G401 (cell line): ENCODE measurements around the gene CCT2. TPM values are rescaled to one million over a fixed set of nuclear protein-coding genes. Genes with fewer than 3 reads are reported as not detected.

ENCODE experiments used
- DNase-seq: peaks from one replicate; pipeline ENCODE4 v3.0.0-alpha.2; 2015; ENCODE audit warnings: low spot score
- in situ Hi-C: cut with HindIII; loops from 2 replicates; pipeline ENCODE4 v1.10.0; 2016; ENCODE audit warnings: low sequenced_read_pairs, mixed read lengths
- total RNA-seq: library from RNA; depleted of rRNA; stranded (reverse); fragments of >200 nt; shearing (Covaris generic); gene quantifications from 2 replicates; pipeline ENCODE4 v1.2.3, GENCODE V29; 2014; rRNA removed

The CCT2 gene
- total RNA-seq: 363 and 440 TPM in 2 replicates

- in situ Hi-C loops: no loop called here
- DNase-seq: peak; percentile 97
Measured at GRCh38 chr12:69585189-69586062, at the start of gene CCT2. Gene CCT2, plus strand, starts transcription at chr12:69585459. Its CDS starts 63 bp downstream, at chr12:69585522.

GRCh38 chr12:69540987-69541386 is 44.3 kb upstream of the CCT2 start:
- in situ Hi-C loops: no loop called here
- DNase-seq: no peak

- no peak for DNase-seq
- in situ Hi-C loops: no loop called here
Measured at GRCh38 chr12:69544087-69544486, 41.2 kb upstream of the CCT2 start.

- DNase-seq: no peak
- in situ Hi-C loops: no loop called here
Measured at GRCh38 chr12:69545081-69545480, 40.2 kb upstream of the CCT2 start.

- DNase-seq: no peak
- in situ Hi-C loops: no loop called here
Measured at GRCh38 chr12:69546693-69547438, 38.4 kb upstream of the CCT2 start.

- in situ Hi-C loops: no loop called here
- no peak for DNase-seq
Measured at GRCh38 chr12:69548687-69549086, 36.6 kb upstream of the CCT2 start.

GRCh38 chr12:69550569-69551350 is 34.5 kb upstream of the CCT2 start:
- in situ Hi-C loops: no loop called here
- DNase-seq: no peak

- in situ Hi-C loops: no loop called here
- DNase-seq: peak; percentile 67
Measured at GRCh38 chr12:69553628-69554248, 31.5 kb upstream of the CCT2 start.

- DNase-seq: no peak
- in situ Hi-C loops: no loop called here
Measured at GRCh38 chr12:69555461-69555860, 29.8 kb upstream of the CCT2 start.

GRCh38 chr12:69556383-69556782 is 28.9 kb upstream of the CCT2 start:
- no peak for DNase-seq
- in situ Hi-C loops: no loop called here

GRCh38 chr12:69563166-69563762 is 22.0 kb upstream of the CCT2 start:
- in situ Hi-C loops: no loop called here

GRCh38 chr12:69566603-69567002 is 18.7 kb upstream of the CCT2 start:
- no peak for DNase-seq
- in situ Hi-C loops: no loop called here

More at GRCh38 chr12:69563166-69563762, 22.0 kb upstream of the CCT2 start:
- DNase-seq: no peak

GRCh38 chr12:69569236-69569635 is 16.0 kb upstream of the CCT2 start:
- in situ Hi-C loops: no loop called here
- DNase-seq: no peak

GRCh38 chr12:69570000-69570516 is 15.2 kb upstream of the CCT2 start:
- in situ Hi-C loops: no loop called here
- no peak for DNase-seq

GRCh38 chr12:69570545-69571399 is 14.5 kb upstream of the CCT2 start:
- peak; percentile 80 for DNase-seq
- in situ Hi-C loops: no loop called here

- in situ Hi-C loops: no loop called here
Measured at GRCh38 chr12:69575346-69575745, 9.9 kb upstream of the CCT2 start.

GRCh38 chr12:69578283-69578682 is 7.0 kb upstream of the CCT2 start:
- in situ Hi-C loops: no loop called here
- no peak for DNase-seq

More at GRCh38 chr12:69575346-69575745, 9.9 kb upstream of the CCT2 start:
- no peak for DNase-seq

- no peak for DNase-seq
- in situ Hi-C loops: no loop called here
Measured at GRCh38 chr12:69579029-69579428, 6.2 kb upstream of the CCT2 start.
